SK-N-SH treated with all-trans-retinoic acid at 6 μM for 48 hours (cell line): ENCODE measurements around the gene USF3.

ENCODE experiments used
- ATAC-seq: fragments of 200-7000 bp; cut with Tn5 transposase; 3 replicates; pipeline ENCODE4 v1.9.1; 2020; ENCODE audit warnings: mild to moderate bottlenecking, moderate library complexity
- ARNTL ChIP-seq: fragments of 450-650 bp; formaldehyde crosslinking; IDR thresholded peaks from 2 replicates; pipeline ENCODE4 v1.5.0; 2020; ENCODE audit warnings: low read depth, mild to moderate bottlenecking, moderate library complexity, borderline replicate concordance
- CREB5 ChIP-seq: fragments of 250-450 bp; sonication (Bioruptor Pico); IDR thresholded peaks from 2 replicates; pipeline ENCODE4 v1.5.1; 2020; ENCODE audit warnings: low read depth, mild to moderate bottlenecking, moderate library complexity
- CSDC2 ChIP-seq: fragments of 250-450 bp; sonication (Bioruptor Pico); IDR thresholded peaks from 2 replicates; pipeline ENCODE4 v1.5.0; 2020; ENCODE audit warnings: mild to moderate bottlenecking, moderate library complexity
- CSRNP3 ChIP-seq: fragments of 250-450 bp; sonication (Bioruptor Pico); IDR thresholded peaks from 2 replicates; pipeline ENCODE4 v1.5.1; 2021; ENCODE audit warnings: mild to moderate bottlenecking, moderate library complexity
- ESRRG ChIP-seq: fragments of 250-450 bp; sonication (Bioruptor Pico); IDR thresholded peaks from 2 replicates; pipeline ENCODE4 v1.6.1; 2021; ENCODE audit warnings: mild to moderate bottlenecking
- ISL1 ChIP-seq: fragments of 250-450 bp; sonication (Bioruptor Pico); IDR thresholded peaks from 2 replicates; pipeline ENCODE4 v2.1.2; 2022; ENCODE audit warnings: mild to moderate bottlenecking, moderate library complexity
- PATZ1 ChIP-seq: fragments of 250-450 bp; sonication (Bioruptor Pico); IDR thresholded peaks from 2 replicates; pipeline ENCODE4 v1.8.0; 2020; ENCODE audit warnings: mild to moderate bottlenecking, moderate library complexity, borderline replicate concordance
- POU6F1 ChIP-seq: fragments of 250-450 bp; sonication (Bioruptor Pico); IDR thresholded peaks from 2 replicates; pipeline ENCODE4 v1.8.0; 2021; ENCODE audit warnings: low read depth, mild to moderate bottlenecking, moderate library complexity, borderline replicate concordance
- PPARA ChIP-seq: fragments of 250-450 bp; sonication (Bioruptor Pico); IDR thresholded peaks from 2 replicates; pipeline ENCODE4 v1.5.0; 2020; ENCODE audit warnings: mild to moderate bottlenecking, borderline replicate concordance
- SNAI2 ChIP-seq: fragments of 250-450 bp; sonication (Bioruptor Pico); IDR thresholded peaks from 2 replicates; pipeline ENCODE4 v1.5.0; 2020; ENCODE audit warnings: mild to moderate bottlenecking, moderate library complexity
- TCF4 ChIP-seq: fragments of 250-450 bp; sonication (Bioruptor Pico); IDR thresholded peaks from 2 replicates; pipeline ENCODE4 v1.8.0; 2021; ENCODE audit warnings: mild to moderate bottlenecking, moderate library complexity, borderline replicate concordance
- TSHZ2 ChIP-seq: fragments of 250-450 bp; sonication (Bioruptor Pico); IDR thresholded peaks from 2 replicates; pipeline ENCODE4 v1.5.0; 2020; ENCODE audit warnings: mild to moderate bottlenecking, moderate library complexity
- ZC3H10 ChIP-seq: fragments of 250-450 bp; sonication (Bioruptor Pico); IDR thresholded peaks from 2 replicates; pipeline ENCODE4 v1.5.1; 2021; ENCODE audit warnings: mild to moderate bottlenecking, moderate library complexity
- ZFP3 ChIP-seq: fragments of 250-450 bp; sonication (Bioruptor Pico); IDR thresholded peaks from 2 replicates; pipeline ENCODE4 v1.5.0; 2020; ENCODE audit warnings: mild to moderate bottlenecking, moderate library complexity
- ZNF565 ChIP-seq: fragments of 450-650 bp; formaldehyde crosslinking; conservative IDR thresholded peaks from 2 replicates; pipeline ENCODE4 v1.5.0; 2020; ENCODE audit warnings: low read depth, mild to moderate bottlenecking, moderate library complexity
- ZNF70 ChIP-seq: fragments of 450-650 bp; formaldehyde crosslinking; IDR thresholded peaks from 2 replicates; pipeline ENCODE4 v1.5.0; 2020; ENCODE audit warnings: mild to moderate bottlenecking, moderate library complexity
- ZNF8 ChIP-seq: fragments of 450-650 bp; formaldehyde crosslinking; IDR thresholded peaks from 2 replicates; pipeline ENCODE4 v1.5.0; 2020; ENCODE audit warnings: mild to moderate bottlenecking, moderate library complexity

USF3 gene

GRCh38 chr3:113634782-113635474, 61.5 kb downstream of the USF3 start:
- TF ChIP-seq TSHZ2 (no peak), ESRRG (CRISPR knock-in tag) (no peak), POU6F1 (no peak), ZFP3 (CRISPR knock-in tag) (no peak), TCF4 (CRISPR knock-in tag) (no peak)

GRCh38 chr3:113631573-113631972, 64.9 kb downstream of the USF3 start:
- TF ChIP-seq ESRRG (CRISPR knock-in tag): no peak
- no peak for ATAC-seq

More at GRCh38 chr3:113634782-113635474, 61.5 kb downstream of the USF3 start:
- no peak for ATAC-seq

- TF ChIP-seq CSDC2 (CRISPR knock-in tag) (no peak), ESRRG (CRISPR knock-in tag) (no peak), POU6F1 (no peak)
- no peak for ATAC-seq
These were observed 65.4 kb downstream of the USF3 start for GRCh38 chr3:113630956-113631542.

GRCh38 chr3:113629584-113630421, 66.6 kb downstream of the USF3 start:
- ATAC-seq: no peak
- TF ChIP-seq PATZ1 (CRISPR knock-in tag) (no peak), CSRNP3 (CRISPR knock-in tag) (no peak), SNAI2 (CRISPR knock-in tag) (no peak), ESRRG (CRISPR knock-in tag) (no peak), ZNF565 (CRISPR knock-in tag) (no peak), TSHZ2 (no peak), CREB5 (CRISPR knock-in tag) (no peak), PPARA (CRISPR knock-in tag) (no peak), ZC3H10 (no peak), ZNF8 (CRISPR knock-in tag) (no peak), POU6F1 (no peak), ZFP3 (CRISPR knock-in tag) (no peak), ZNF70 (CRISPR knock-in tag) (no peak), ARNTL (CRISPR knock-in tag) (no peak), ISL1 (CRISPR knock-in tag) (no peak)
